Endothelial cell of umbilical vein (primary cell): ENCODE results near the gene STK24. TPM values are rescaled to one million over a fixed set of nuclear protein-coding genes. Genes with fewer than 3 reads are reported as not detected.

Experiments used
- BruUV-seq: library from RNA; stranded (reverse); fragments of 400-500 nt; replicated peaks from 2 replicates; lab custom pipeline; 2021; lab: Mats Ljungman, UMichigan
- CTCF ChIA-PET: fragments of 300-600, 350-600 bp; sonication (Branson Sonifier 250); formaldehyde crosslinking; loops from one replicate; lab custom pipeline; 2021; ENCODE audit warnings: antibody characterized with exemption, inconsistent platforms; lab: Charles Lee
- POLR2A ChIA-PET: fragments of 300-600, 350-600 bp; sonication (Branson Sonifier 250); formaldehyde crosslinking; loops from one replicate; lab custom pipeline; 2021; ENCODE audit warnings: antibody characterized with exemption, inconsistent platforms; lab: Charles Lee
- DNase-seq: peaks from one replicate; pipeline ENCODE4 v3.0.0-alpha.2; 2011; ENCODE audit warnings: low read depth, low spot score
- FAIRE-seq: peaks from 2 replicates; lab custom pipeline; 2011; peaks lifted over from hg19 to GRCh38; lab: Jason Lieb, UNC
- H2AFZ ChIP-seq: 2 replicates; pipeline ENCODE4 v1.6.0; 2012; ENCODE audit warnings: low read depth, low read length, control low read depth, inconsistent platforms
- H3K27ac ChIP-seq: 2 replicates; pipeline ENCODE4 v1.5.1; 2011; ENCODE audit warnings: low read depth, mild to moderate bottlenecking, control low read depth, low read length, moderate library complexity; ENCODE audit not compliant: insufficient read depth
- H3K27me3 ChIP-seq, 2 experiments: 2 replicates each; pipeline versions ENCODE4 v1.6.0 to v1.6.1; 2011; ENCODE audit warnings: low read length in 2 of 2, mixed read lengths in 1 of 2; ENCODE audit not compliant: control insufficient read depth in 2 of 2, insufficient read depth in 2 of 2
- H3K36me3 ChIP-seq, 2 experiments: 2 replicates in 1 of 2; 3 replicates in 1 of 2; pipeline ENCODE4 v1.5.1; 2011; ENCODE audit warnings: low read length in 2 of 2, mild to moderate bottlenecking in 1 of 2, moderate library complexity in 1 of 2; ENCODE audit not compliant: control insufficient read depth in 2 of 2, insufficient read depth in 2 of 2; ENCODE audit errors: extremely low read depth in 1 of 2
- H3K4me1 ChIP-seq: 3 replicates; pipeline ENCODE4 v1.5.1; 2011; ENCODE audit warnings: mild to moderate bottlenecking, low read length; ENCODE audit not compliant: control insufficient read depth, insufficient read depth; ENCODE audit errors: extremely low read depth
- H3K4me2 ChIP-seq: 2 replicates; pipeline ENCODE4 v1.6.1; 2011; ENCODE audit warnings: low read length, control low read depth, mixed read lengths; ENCODE audit not compliant: insufficient read depth
- H3K4me3 ChIP-seq, 3 experiments: fragments of 200-600 bp in 1 of 3; sonication (generic), shearing (Covaris generic) in 1 of 3; replicated peaks in 1 of 3; 2 replicates each; pipeline ENCODE4 v1.5.1; 2011 to 2016; ENCODE audit warnings: control low read depth in 3 of 3, low read length in 3 of 3, mild to moderate bottlenecking in 2 of 3, inconsistent platforms in 1 of 3, low read depth in 1 of 3, moderate library complexity in 1 of 3; ENCODE audit not compliant: insufficient read depth in 1 of 3
- H3K79me2 ChIP-seq: 2 replicates; pipeline ENCODE4 v1.6.0; 2012; ENCODE audit warnings: low read length, inconsistent platforms; ENCODE audit not compliant: control insufficient read depth, insufficient read depth
- H3K9ac ChIP-seq: replicated peaks from 2 replicates; pipeline ENCODE3; 2011; ENCODE audit warnings: low read length, control low read depth; ENCODE audit not compliant: insufficient read depth; ENCODE audit errors: extremely low read depth
- H3K9me1 ChIP-seq: replicated peaks from 3 replicates; pipeline ENCODE4 v1.6.0; 2011; ENCODE audit warnings: mild to moderate bottlenecking, low read length; ENCODE audit not compliant: control insufficient read depth, insufficient read depth; ENCODE audit errors: extremely low read depth
- H3K9me3 ChIP-seq: replicated peaks from 2 replicates; pipeline ENCODE4 v1.5.1; 2012; ENCODE audit warnings: low read length, inconsistent platforms; ENCODE audit not compliant: control insufficient read depth, insufficient read depth
- H4K20me1 ChIP-seq: replicated peaks from 2 replicates; pipeline ENCODE3; 2011; ENCODE audit warnings: mild to moderate bottlenecking, low read length; ENCODE audit not compliant: control insufficient read depth, insufficient read depth; ENCODE audit errors: extremely low read depth
- EZH2 ChIP-seq: IDR thresholded peaks from 2 replicates; pipeline ENCODE4 v1.6.1; 2012; ENCODE audit warnings: borderline replicate concordance, low read depth, mild to moderate bottlenecking, moderate library complexity, low read length, inconsistent platforms; ENCODE audit not compliant: severe bottlenecking
- FOS ChIP-seq: IDR thresholded peaks from 2 replicates; pipeline ENCODE4 v1.6.1; 2011; ENCODE audit warnings: mild to moderate bottlenecking, low read length, moderate library complexity, borderline replicate concordance; ENCODE audit not compliant: insufficient read depth
- GATA2 ChIP-seq: IDR thresholded peaks from 2 replicates; pipeline ENCODE4 v1.7.0; 2011; ENCODE audit warnings: low read depth, mild to moderate bottlenecking, moderate library complexity, mixed read lengths, low read length; ENCODE audit not compliant: insufficient read length, insufficient read depth
- JUN ChIP-seq: IDR thresholded peaks from 2 replicates; pipeline ENCODE4 v1.6.1; 2011; ENCODE audit warnings: borderline replicate concordance, low read depth; ENCODE audit not compliant: insufficient read length, insufficient read depth
- MYC ChIP-seq: IDR thresholded peaks from one replicate; pipeline ENCODE4 v1.6.1; 2011; ENCODE audit warnings: mild to moderate bottlenecking, low read depth, low read length
- POLR2A ChIP-seq: IDR thresholded peaks from 2 replicates; pipeline ENCODE4 v1.6.1; 2012; ENCODE audit warnings: low read depth, mild to moderate bottlenecking, control low read depth, low read length
- POLR2AphosphoS5 ChIP-seq: IDR thresholded peaks from 2 replicates; pipeline ENCODE4 v1.6.1; 2012; ENCODE audit warnings: low read depth, mild to moderate bottlenecking, control low read depth, low read length, moderate library complexity; ENCODE audit not compliant: insufficient read depth
- dilution Hi-C: fragments of 300-500 bp; cut with MboI; formaldehyde crosslinking; loops from one replicate; pipeline ENCODE4 v1.15.0; 2019; ENCODE audit warnings: low sequenced_read_pairs; ENCODE audit not compliant: extremely low pct_ligation_motif_present
- intact Hi-C: fragments of 100-400 bp; cut with micrococcal nuclease; formaldehyde crosslinking; loops from one replicate; pipeline ENCODE4 v1.10.0; 2022
- polyA plus RNA-seq, 4 experiments: library from polyadenylated mRNA; depleted of rRNA in 3 of 4; stranded (reverse) in 3 of 4; unstranded in 1 of 4; fragments of >200 nt; gene quantifications; 2 replicates each; pipeline versions ENCODE4 v1.2.1 to v1.2.3, GENCODE V29; 2011 to 2012; ENCODE audit warnings: missing spikeins in 1 of 4
- total RNA-seq: library from RNA; stranded (reverse); gene quantifications from 2 replicates; pipeline ENCODE4 v1.2.3, GENCODE V29; 2021
- TF ChIP-seq, protein P1 (sequence below), 2 donors: IDR thresholded peaks; 1 replicate in 1 of 2; 2 replicates in 1 of 2; pipeline ENCODE4 v1.5.1; 2011; ENCODE audit warnings: low read length in 2 of 2, mild to moderate bottlenecking in 2 of 2, moderate library complexity in 2 of 2, control low read depth in 1 of 2, inconsistent platforms in 1 of 2, low read depth in 1 of 2; ENCODE audit not compliant: insufficient read depth in 1 of 2; ENCODE audit errors: extremely low read depth in 1 of 2
- TF ChIP-seq, protein P2 (sequence below): IDR thresholded peaks from 2 replicates; pipeline ENCODE4 v1.6.1; 2011; ENCODE audit not compliant: insufficient read depth, insufficient read length

Gene STK24
- total and polyA plus RNA-seq, 2 donors (not counting 3 experiments of a cell fraction or from before 2014, with no cell fraction given): 43.3 to 100 TPM

GRCh38 chr13:98576200-98576945 is 534 bp downstream of the STK24 start:
- Histone ChIP-seq H2AFZ (no peak overlapping the region), H3K79me2 (peaks cover 52% of the 10 kb centered on the region), H3K4me3 (peak overlapping the region; percentile 84 to 98 (median 98)), H3K9me3 (no peaks in the 10 kb centered on the region), H3K27me3 (no peaks in the 10 kb centered on the region), H3K27ac (peak overlapping the region; percentile 71), H3K9me1 (no peaks in the 10 kb centered on the region), H4K20me1 (no peaks in the 10 kb centered on the region), H3K4me2 (peak overlapping the region; percentile 88), H3K36me3 (no peaks in the 10 kb centered on the region), H3K9ac (peak overlapping the region; percentile 91), H3K4me1 (peaks cover 28% of the 10 kb centered on the region)
- no TSS peak for BruUV-seq
- dilution Hi-C loops (no loop called here), intact Hi-C loops (loop anchor here (1.0 to 5.0 kb wide), 2 partner anchors 76 to 92 kb away; no protein-coding TSS in a partner anchor)
- TF ChIP-seq JUN (no peak), POLR2A (no peak), EZH2 (no peak), POLR2AphosphoS5 (no peak), FOS (no peak), MYC (no peak), GATA2 (no peak)
- TF ChIP-seq, protein P1, sequence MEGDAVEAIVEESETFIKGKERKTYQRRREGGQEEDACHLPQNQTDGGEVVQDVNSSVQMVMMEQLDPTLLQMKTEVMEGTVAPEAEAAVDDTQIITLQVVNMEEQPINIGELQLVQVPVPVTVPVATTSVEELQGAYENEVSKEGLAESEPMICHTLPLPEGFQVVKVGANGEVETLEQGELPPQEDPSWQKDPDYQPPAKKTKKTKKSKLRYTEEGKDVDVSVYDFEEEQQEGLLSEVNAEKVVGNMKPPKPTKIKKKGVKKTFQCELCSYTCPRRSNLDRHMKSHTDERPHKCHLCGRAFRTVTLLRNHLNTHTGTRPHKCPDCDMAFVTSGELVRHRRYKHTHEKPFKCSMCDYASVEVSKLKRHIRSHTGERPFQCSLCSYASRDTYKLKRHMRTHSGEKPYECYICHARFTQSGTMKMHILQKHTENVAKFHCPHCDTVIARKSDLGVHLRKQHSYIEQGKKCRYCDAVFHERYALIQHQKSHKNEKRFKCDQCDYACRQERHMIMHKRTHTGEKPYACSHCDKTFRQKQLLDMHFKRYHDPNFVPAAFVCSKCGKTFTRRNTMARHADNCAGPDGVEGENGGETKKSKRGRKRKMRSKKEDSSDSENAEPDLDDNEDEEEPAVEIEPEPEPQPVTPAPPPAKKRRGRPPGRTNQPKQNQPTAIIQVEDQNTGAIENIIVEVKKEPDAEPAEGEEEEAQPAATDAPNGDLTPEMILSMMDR (IDR thresholded peaks at IDR 0.05; ENCODE audit: extremely low read depth in 1 of 2, insufficient read depth in 1 of 2, low read depth in 1 of 2, low read length in 2 of 2): no peak
- TF ChIP-seq, protein P2, sequence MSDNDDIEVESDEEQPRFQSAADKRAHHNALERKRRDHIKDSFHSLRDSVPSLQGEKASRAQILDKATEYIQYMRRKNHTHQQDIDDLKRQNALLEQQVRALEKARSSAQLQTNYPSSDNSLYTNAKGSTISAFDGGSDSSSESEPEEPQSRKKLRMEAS: no peak
- POLR2A ChIA-PET: interaction anchor here (0.9 kb wide), 1 partner anchor 67 kb away, joined by 3 read pairs; no protein-coding TSS in a partner anchor
- DNase-seq (peak; percentile 41), FAIRE-seq (no peak)
- CTCF ChIA-PET: interaction anchor here (0.7 to 1.8 kb wide), 10 partner anchors 10 to 131 kb away, joined by 3 to 15 read pairs (median 6); no protein-coding TSS in a partner anchor
